IgD-negative memory B cell (primary cell): ENCODE data around the gene SETD4. TPM values are rescaled to one million over a fixed set of nuclear protein-coding genes. Genes with fewer than 3 reads are reported as not detected.
"Not testable (repeated sequence)": the region's sequence is repeated elsewhere in the genome, so short reads cannot be mapped to it uniquely, and the experiment has no call there.

Experiments
- H3K27ac Mint-ChIP-seq, 3 donors: one replicate each; pipeline ENCODE4 v1.8.0; 2020 to 2022; ENCODE audit warnings: mild to moderate bottlenecking in 3 of 3, mixed read lengths in 3 of 3, moderate library complexity in 1 of 3
- H3K27me3 Mint-ChIP-seq: one replicate; pipeline ENCODE4 v1.8.0; 2021; ENCODE audit warnings: mixed read lengths
- H3K36me3 Mint-ChIP-seq: one replicate; pipeline ENCODE4 v1.8.0; 2020; ENCODE audit warnings: mild to moderate bottlenecking, mixed read lengths
- H3K4me1 Mint-ChIP-seq, 3 donors: one replicate each; pipeline ENCODE4 v1.8.0; 2020 to 2022; ENCODE audit warnings: mixed read lengths in 3 of 3, mild to moderate bottlenecking in 1 of 3
- H3K4me3 Mint-ChIP-seq, 4 donors: one replicate each; pipeline ENCODE4 v1.8.0; 2020 to 2022; ENCODE audit warnings: mild to moderate bottlenecking in 4 of 4, mixed read lengths in 4 of 4, moderate library complexity in 3 of 4
- H3K9me3 Mint-ChIP-seq, 3 donors: one replicate each; pipeline ENCODE4 v1.8.0; 2020 to 2021; ENCODE audit warnings: mixed read lengths in 3 of 3, mild to moderate bottlenecking in 1 of 3
- polyA plus RNA-seq: library from polyadenylated mRNA; unstranded; fragments of 300-500 nt; fragmentation: Illumina TruSeq; gene quantifications from one replicate; pipeline ENCODE4 v1.2.3, GENCODE V29; 2021

Gene SETD4
- polyA plus RNA-seq, 1 donor from 2014 or later = 13.6 TPM

DNA sequence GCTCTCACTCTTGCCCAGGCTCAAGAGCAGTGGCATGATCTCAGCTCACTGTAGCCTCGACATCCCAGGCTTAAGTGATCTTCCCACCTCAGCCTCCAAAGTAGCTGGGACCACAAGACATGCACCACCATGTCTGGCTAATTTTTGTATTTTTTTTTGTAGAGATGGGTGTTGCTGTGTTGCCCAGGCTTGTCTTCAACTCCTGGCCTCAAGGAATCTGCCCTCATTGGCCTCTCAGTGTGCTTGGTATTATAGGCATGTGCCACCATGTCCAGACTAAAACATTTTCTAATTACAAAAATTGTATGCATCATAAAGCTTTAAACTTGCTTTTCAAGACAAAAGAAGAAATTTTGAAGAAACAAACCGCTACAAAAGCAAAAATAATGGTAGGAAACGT lies 29.6 kb upstream of the SETD4 start:
- Mint-ChIP-seq H3K4me3 (no peak overlapping the region), H3K36me3 (peaks cover 2% of the 10 kb centered on the region), H3K27ac (no peak overlapping the region), H3K27me3 (peaks cover 3% of the 10 kb centered on the region), H3K9me3 (peaks cover 5 to 12% (median 7%) of the 10 kb centered on the region in 3 donors), H3K4me1 (no peaks in the 10 kb centered on the region)

- Mint-ChIP-seq H3K4me1 (no peaks in the 10 kb centered on the region), H3K27ac (peak overlapping the region in 1 of 3 donors; percentile 63), H3K4me3 (no peak overlapping the region), H3K27me3 (no peaks in the 10 kb centered on the region), H3K36me3 (peaks cover 2% of the 10 kb centered on the region), H3K9me3 (peaks cover 0 to 2% (median 0%) of the 10 kb centered on the region in 3 donors)
Observed at GRCh38 chr21:36087362-36088138, 27.2 kb upstream of the SETD4 start.

GRCh38 chr21:36082237-36082664 lies 21.9 kb upstream of the SETD4 start:
- Mint-ChIP-seq H3K27ac (no peak overlapping the region), H3K36me3 (peaks cover 2% of the 10 kb centered on the region), H3K4me1 (peaks cover 10 to 17% (median 17%) of the 10 kb centered on the region in 3 donors), H3K9me3 (no peaks in the 10 kb centered on the region), H3K27me3 (no peaks in the 10 kb centered on the region), H3K4me3 (peak overlapping the region in 1 of 4 donors; percentile 41)

DNA sequence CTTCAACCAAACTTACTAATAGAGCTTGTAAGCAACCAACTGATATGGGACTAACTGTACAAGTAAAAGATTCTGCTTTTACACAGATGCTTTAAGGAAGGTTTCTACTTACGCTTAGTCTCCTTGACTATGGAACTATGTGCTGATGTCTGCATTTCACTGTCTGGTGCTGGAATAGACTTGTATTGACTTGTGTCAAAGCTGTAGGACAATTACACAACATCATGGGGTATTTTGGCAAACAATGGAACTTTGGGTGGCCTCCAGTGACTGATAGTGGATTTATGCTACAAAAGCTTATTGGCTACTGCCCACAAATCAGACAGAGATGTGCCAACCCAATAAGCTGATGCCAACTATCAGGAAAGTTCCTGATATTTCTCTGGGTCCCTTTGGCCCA lies 20.1 kb upstream of the SETD4 start:
- Mint-ChIP-seq H3K9me3 (no peaks in the 10 kb centered on the region), H3K4me1 (peaks cover 21 to 27% (median 27%) of the 10 kb centered on the region in 3 donors), H3K4me3 (no peak overlapping the region), H3K27ac (no peak overlapping the region), H3K27me3 (no peaks in the 10 kb centered on the region), H3K36me3 (no peaks in the 10 kb centered on the region)

DNA sequence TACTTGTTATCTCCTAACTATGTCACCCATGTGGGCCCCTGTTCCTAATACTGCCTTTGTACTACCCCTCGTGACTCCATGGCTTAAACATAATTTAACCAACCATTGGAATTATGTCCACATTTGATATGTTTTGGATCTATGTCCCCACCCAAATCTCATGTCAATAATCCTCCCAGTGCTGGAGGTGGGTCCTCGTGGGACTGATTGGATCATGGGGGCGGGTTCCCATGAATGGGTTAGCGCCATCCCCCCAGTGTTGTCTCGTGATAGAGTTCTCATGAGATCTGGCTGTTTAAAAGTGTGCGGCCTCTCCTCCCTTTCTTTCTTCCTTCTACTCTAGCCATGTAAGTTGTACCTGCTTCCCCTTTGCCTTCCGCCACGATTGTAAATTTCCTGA lies 19.3 kb upstream of the SETD4 start:
- Mint-ChIP-seq H3K36me3 (no peaks in the 10 kb centered on the region), H3K27ac (no peak overlapping the region), H3K4me3 (no peak overlapping the region), H3K27me3 (no peaks in the 10 kb centered on the region), H3K9me3 (no peaks in the 10 kb centered on the region), H3K4me1 (peaks cover 21 to 27% (median 27%) of the 10 kb centered on the region in 3 donors)

GRCh38 chr21:36079010-36079649 lies 18.8 kb upstream of the SETD4 start:
- H3K4me1 Mint-ChIP-seq = peaks cover 21 to 27% (median 27%) of the 10 kb centered on the region in 3 donors
- H3K4me3 Mint-ChIP-seq = peak overlapping the region; percentile 5 to 87 (median 76)
- H3K9me3 Mint-ChIP-seq = no peaks in the 10 kb centered on the region
- H3K27me3 Mint-ChIP-seq = no peaks in the 10 kb centered on the region
- no peaks in the 10 kb centered on the region for H3K36me3 Mint-ChIP-seq
- peak overlapping the region in 1 of 3 donors; percentile 81 for H3K27ac Mint-ChIP-seq

DNA sequence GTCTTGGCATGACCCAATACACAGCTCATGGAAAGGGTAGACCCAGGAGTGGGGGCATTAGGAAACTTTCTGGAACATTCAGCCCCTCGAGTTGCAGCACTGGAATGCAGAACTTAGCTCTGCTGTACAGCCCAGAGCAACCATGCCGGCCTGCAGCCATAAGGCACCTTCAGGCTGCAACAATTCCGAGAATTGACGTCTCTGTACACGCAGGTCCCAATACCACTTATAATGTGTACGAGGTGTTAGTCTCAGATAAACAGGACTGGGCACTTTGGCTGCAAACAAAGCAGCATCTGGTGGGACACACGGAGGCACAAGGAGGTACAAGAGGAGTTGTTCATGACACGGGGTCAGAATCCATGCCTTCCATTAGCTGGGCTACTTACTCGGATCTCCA lies 17.4 kb upstream of the SETD4 start:
- Mint-ChIP-seq H3K4me3 (no peak overlapping the region), H3K27ac (no peak overlapping the region), H3K36me3 (no peaks in the 10 kb centered on the region), H3K4me1 (peaks cover 21 to 31% (median 31%) of the 10 kb centered on the region in 3 donors), H3K27me3 (no peaks in the 10 kb centered on the region), H3K9me3 (no peaks in the 10 kb centered on the region)

GRCh38 chr21:36076878-36077655 lies 16.7 kb upstream of the SETD4 start:
- no peaks in the 10 kb centered on the region for H3K27me3 Mint-ChIP-seq
- no peaks in the 10 kb centered on the region for H3K36me3 Mint-ChIP-seq
- no peaks in the 10 kb centered on the region for H3K9me3 Mint-ChIP-seq
- H3K4me3 Mint-ChIP-seq = peak overlapping the region in 2 of 4 donors; percentile 23 to 39
- H3K4me1 Mint-ChIP-seq = peaks cover 21 to 34% (median 34%) of the 10 kb centered on the region in 3 donors
- peak overlapping the region in 2 of 3 donors; percentile 4 to 85 for H3K27ac Mint-ChIP-seq

DNA sequence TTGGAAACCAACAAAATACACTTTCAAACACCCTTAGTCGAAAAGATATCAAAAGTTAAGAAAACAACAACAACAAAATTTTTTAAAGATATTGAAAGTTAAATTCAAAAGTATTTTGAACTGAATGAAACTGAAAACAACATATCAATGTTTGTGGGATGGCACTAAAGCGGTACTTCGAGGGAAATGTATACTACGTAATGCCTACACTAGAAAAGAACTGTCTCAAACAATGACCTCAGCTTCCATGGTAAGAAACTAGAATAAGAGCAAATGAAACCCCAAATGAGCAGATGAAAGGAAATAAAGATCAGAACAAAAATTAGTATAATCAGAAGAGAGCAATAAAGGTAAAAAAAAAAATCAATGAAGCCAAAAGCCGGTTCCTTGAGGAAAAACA lies 15.6 kb upstream of the SETD4 start:
- H3K27me3 Mint-ChIP-seq = no peaks in the 10 kb centered on the region
- peaks cover 29 to 44% (median 40%) of the 10 kb centered on the region in 3 donors for H3K4me1 Mint-ChIP-seq
- peak overlapping the region in 2 of 3 donors; percentile 15 to 64 for H3K27ac Mint-ChIP-seq
- H3K9me3 Mint-ChIP-seq = no peaks in the 10 kb centered on the region
- peak overlapping the region in 2 of 4 donors; percentile 4 to 70 for H3K4me3 Mint-ChIP-seq
- no peaks in the 10 kb centered on the region for H3K36me3 Mint-ChIP-seq

GRCh38 chr21:36075171-36075570 lies 14.8 kb upstream of the SETD4 start:
- peaks cover 34 to 51% (median 46%) of the 10 kb centered on the region in 3 donors for H3K4me1 Mint-ChIP-seq
- H3K4me3 Mint-ChIP-seq = no peak overlapping the region
- H3K27ac Mint-ChIP-seq = no peak overlapping the region

GRCh38 chr21:36073911-36074310 lies 13.6 kb upstream of the SETD4 start:
- peaks cover 24 to 52% (median 42%) of the 10 kb centered on the region in 3 donors for H3K4me1 Mint-ChIP-seq
- H3K27me3 Mint-ChIP-seq, H3K36me3 Mint-ChIP-seq, H3K27ac Mint-ChIP-seq, H3K4me3 Mint-ChIP-seq, H3K9me3 Mint-ChIP-seq: not testable (repeated sequence)

More at GRCh38 chr21:36075171-36075570, 14.8 kb upstream of the SETD4 start:
- Mint-ChIP-seq H3K36me3 (no peaks in the 10 kb centered on the region), H3K9me3 (no peaks in the 10 kb centered on the region), H3K27me3 (no peaks in the 10 kb centered on the region)

GRCh38 chr21:36073181-36073580 lies 12.9 kb upstream of the SETD4 start:
- Mint-ChIP-seq H3K9me3 (peaks cover 0 to 7% (median 4%) of the 10 kb centered on the region in 3 donors), H3K36me3 (no peaks in the 10 kb centered on the region), H3K4me3 (peak overlapping the region in 1 of 4 donors; percentile 37), H3K27ac (no peak overlapping the region), H3K27me3 (no peaks in the 10 kb centered on the region), H3K4me1 (peaks cover 24 to 49% (median 39%) of the 10 kb centered on the region in 3 donors)

DNA sequence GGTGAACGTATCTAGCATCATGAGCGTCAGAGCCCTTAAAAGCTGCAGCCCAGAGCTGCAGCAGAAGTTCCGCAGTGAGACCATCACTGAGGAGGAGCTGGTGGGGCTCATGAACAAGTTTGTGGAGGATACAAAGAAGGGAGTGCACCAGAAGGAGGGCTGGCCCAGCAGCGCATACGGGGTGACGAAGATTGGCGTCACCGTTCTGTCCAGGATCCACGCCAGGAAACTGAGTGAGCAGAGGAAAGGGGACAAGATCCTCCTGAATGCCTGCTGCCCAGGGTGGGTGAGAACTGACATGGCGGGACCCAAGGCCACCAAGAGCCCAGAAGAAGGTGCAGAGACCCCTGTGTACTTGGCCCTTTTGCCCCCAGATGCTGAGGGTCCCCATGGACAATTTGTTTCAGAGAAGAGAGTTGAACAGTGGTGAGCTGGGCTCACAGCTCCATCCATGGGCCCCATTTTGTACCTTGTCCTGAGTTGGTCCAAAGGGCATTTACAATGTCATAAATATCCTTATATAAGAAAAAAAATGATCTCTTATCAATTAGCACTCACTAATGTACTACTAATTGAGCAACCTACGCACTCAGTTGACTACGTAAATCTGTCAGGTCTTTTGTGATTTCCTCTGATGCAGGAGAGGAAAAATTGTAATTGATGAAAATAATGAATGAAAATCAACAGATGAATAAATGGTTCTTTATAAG lies 12.3 kb upstream of the SETD4 start:
- peaks cover under 1 to 7% (median 4%) of the 10 kb centered on the region in 3 donors for H3K9me3 Mint-ChIP-seq
- H3K27me3 Mint-ChIP-seq = no peaks in the 10 kb centered on the region
- peaks cover 24 to 44% (median 39%) of the 10 kb centered on the region in 3 donors for H3K4me1 Mint-ChIP-seq
- peak overlapping the region in 1 of 4 donors; percentile 79 for H3K4me3 Mint-ChIP-seq
- no peaks in the 10 kb centered on the region for H3K36me3 Mint-ChIP-seq
- no peak overlapping the region for H3K27ac Mint-ChIP-seq

DNA sequence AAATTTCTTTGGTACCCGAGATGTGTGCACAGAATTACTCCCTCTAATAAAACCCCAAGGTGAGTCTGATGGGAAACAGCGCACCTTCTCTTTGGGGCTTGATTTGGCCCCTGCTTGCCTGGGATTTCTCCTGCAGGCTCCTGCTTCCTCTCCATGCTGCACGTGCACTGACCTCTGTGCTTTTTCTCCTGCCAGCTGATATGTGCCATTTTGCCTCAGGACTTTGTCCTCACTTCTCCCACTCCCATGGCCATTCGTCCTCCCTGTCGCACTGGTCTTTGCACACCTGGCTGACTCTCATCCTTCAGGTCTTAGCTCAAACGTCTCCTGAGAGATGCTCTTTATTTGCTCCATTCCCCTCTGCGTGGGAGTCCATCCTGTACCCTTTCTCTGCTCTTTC lies 10.7 kb upstream of the SETD4 start:
- H3K9me3 Mint-ChIP-seq = peaks cover 2 to 7% (median 4%) of the 10 kb centered on the region in 3 donors
- peak overlapping the region; percentile 14 to 91 (median 84) for H3K4me3 Mint-ChIP-seq
- no peaks in the 10 kb centered on the region for H3K27me3 Mint-ChIP-seq
- H3K27ac Mint-ChIP-seq = peak overlapping the region in 1 of 3 donors; percentile 48
- H3K4me1 Mint-ChIP-seq = peaks cover 14 to 31% (median 28%) of the 10 kb centered on the region in 3 donors
- H3K36me3 Mint-ChIP-seq = no peaks in the 10 kb centered on the region
